ENCODE data around the gene SEMA4B. TPM values are rescaled to one million over a fixed set of nuclear protein-coding genes. Genes with fewer than 3 reads are reported as not detected.

Gene SEMA4B
- total and polyA plus RNA-seq, 9 of the 15 experiments (the other 6 are each of a cell fraction or from before 2014, with no cell fraction given), result 1.3 to 33.6 (median 11.0) TPM

DNA sequence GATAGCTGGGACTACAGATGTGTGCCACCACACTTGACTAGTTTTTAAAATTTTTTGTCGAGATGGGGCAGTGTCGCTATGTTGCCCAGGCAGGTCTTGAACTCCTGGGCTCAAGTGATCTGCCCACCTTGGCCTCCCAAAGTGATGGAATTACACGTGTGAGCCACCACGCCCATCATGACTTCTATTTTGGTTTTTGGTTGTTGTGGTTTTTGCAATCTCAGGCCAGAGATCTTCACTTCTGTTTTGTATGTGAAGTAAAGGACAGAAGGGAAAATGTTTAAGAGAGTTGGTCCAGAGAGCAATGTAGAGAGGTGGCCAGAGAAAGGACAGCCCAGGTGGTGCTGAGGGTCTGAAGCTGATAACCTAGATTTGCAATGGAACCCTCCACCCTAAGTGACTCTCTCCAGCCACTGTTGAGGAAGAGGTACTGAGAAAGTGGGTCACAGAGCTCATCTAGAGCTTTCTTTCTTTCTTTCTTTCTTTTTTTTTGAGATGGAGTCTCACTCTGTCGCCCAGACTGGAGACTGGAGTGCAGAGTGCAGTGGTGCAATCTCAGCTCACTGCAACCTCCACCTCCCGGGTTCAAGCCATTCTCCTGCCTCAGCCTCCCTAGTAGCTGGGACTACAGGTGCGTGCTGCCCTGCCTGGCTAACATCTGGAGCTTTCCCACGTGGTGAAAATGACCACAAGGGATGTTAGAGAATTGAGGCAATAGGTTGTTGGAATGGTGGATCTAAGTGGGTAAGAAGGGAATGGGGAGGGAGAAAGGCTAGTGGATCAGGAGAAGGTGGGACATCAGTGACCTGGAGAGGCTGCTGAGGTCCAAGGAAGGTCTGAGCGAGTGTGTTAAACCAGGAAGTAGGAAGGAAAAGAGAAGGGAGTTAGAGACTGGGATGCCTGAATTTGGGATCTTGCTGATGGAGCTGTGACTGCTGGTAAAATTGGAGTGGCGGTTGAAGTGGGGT is 22.4 kb upstream of the SEMA4B start:
- no peaks in the 10 kb centered on the region for H3K27me3 ChIP-seq (ENCODE audit: control insufficient read depth in 2 of 2, insufficient read depth in 2 of 2, low read length in 2 of 2)
- no peaks in the 10 kb centered on the region for H3K36me3 ChIP-seq (ENCODE audit: control insufficient read depth, insufficient read depth, low read length)
- TF ChIP-seq MEF2D (tag; conservative IDR thresholded peaks at IDR 0.05; ENCODE audit: low read depth) (peak; percentile 30; the same call in 1 of the 2 replicates), CTBP1 (IDR thresholded peaks at IDR 0.05; ENCODE audit: borderline replicate concordance) (peak; percentile 46; the same call in 1 of the 2 replicates), MYNN (IDR thresholded peaks at IDR 0.05) (0 out of 2 replicates have a peak, but pooled peaks have one; percentile 42), MYNN (CRISPR knock-in tag; IDR thresholded peaks at IDR 0.05) (no peak), FOXM1 (IDR thresholded peaks at IDR 0.05; ENCODE audit: low read depth) (no peak), FOXM1 (CRISPR knock-in tag; IDR thresholded peaks at IDR 0.05; ENCODE audit: low read depth) (no peak), ZNF79 (CRISPR knock-in tag; IDR thresholded peaks at IDR 0.05; ENCODE audit: low read depth) (no peak), KAT7 (CRISPR knock-in tag; IDR thresholded peaks at IDR 0.05; ENCODE audit: borderline replicate concordance) (0 out of 2 replicates have a peak, but pooled peaks have one; percentile 32), SOX6 (IDR thresholded peaks at IDR 0.05) (peak; percentile 57; the same call in 1 of the 2 replicates), TBP (optimal IDR thresholded peaks at IDR 0.05; ENCODE audit: low read depth, low read length) (no peak), EP300 (IDR thresholded peaks at IDR 0.05; ENCODE audit: low read length) (no peak)
- BruUV-seq (replicated peaks), result no TSS peak
- H3K4me3 ChIP-seq, result no peak overlapping the region
- ATAC-seq, result no peak
- H3K9me1 ChIP-seq (ENCODE audit: control insufficient read depth, insufficient read depth, low read length), result no peaks in the 10 kb centered on the region
- no peak overlapping the region; the same call in 2 of the 3 replicates for H3K27ac ChIP-seq (ENCODE audit: extremely low read depth, low read depth, low read length)
- no peaks in the 10 kb centered on the region for H3K9me3 ChIP-seq (replicated peaks; ENCODE audit: control insufficient read depth, insufficient read depth, low read depth, low read length)
- DNase-seq (ENCODE audit: extremely low read depth in 1 of 4, low spot score in 3 of 4), result no peak
- WGBS (ENCODE audit: insufficient coverage, low coverage, missing lambda C conversion rate), result 43% methylated on average over 10 of the region's 10 CpGs
- no peak overlapping the region for H3K4me2 ChIP-seq (ENCODE audit: insufficient read depth, low read length)
- intact Hi-C loops (cut with micrococcal nuclease) (no loop called here), in situ Hi-C loops (cut with MboI) (no loop called here)
- FAIRE-seq, result no peak
- no peak overlapping the region for H3K9ac ChIP-seq (ENCODE audit: insufficient read depth in 1 of 2, low read depth in 2 of 2, low read length in 2 of 2)
- ChIA-PET CTCF (ENCODE audit: low intra/inter-chr PET ratio) (no interaction called here), POLR2A (interaction anchor here (0.5 to 1.6 kb wide), 4 partner anchors 7 to 26 kb away, joined by 3 to 6 read pairs (median 4); no protein-coding TSS in a partner anchor)
- no peaks in the 10 kb centered on the region for H3K79me2 ChIP-seq (ENCODE audit: control insufficient read depth, insufficient read depth, low read length)
- H4K20me1 ChIP-seq (replicated peaks; ENCODE audit: control insufficient read depth, insufficient read depth, low read length), result no peaks in the 10 kb centered on the region
- H3K4me1 ChIP-seq (replicated peaks in 1 of 2; ENCODE audit: control insufficient read depth in 2 of 2, insufficient read depth in 2 of 2, low read length in 2 of 2), result peaks cover 16 to 21% of the 10 kb centered on the region in 2 experiments
- peak overlapping the region; percentile 37; the same call in 1 of the 2 replicates for H2AFZ ChIP-seq (ENCODE audit: low read depth, low read length)
